Activated CD8-positive, alpha-beta memory T cell treated with anti-CD3 and anti-CD28 coated beads, Interleukin-2, amount 10 ng/mL, durations not matched to agents 7 days and 5 days (primary cell): ENCODE data around the gene FMNL2. TPM values are rescaled to one million over a fixed set of nuclear protein-coding genes. Genes with fewer than 3 reads are reported as not detected.

Experiments used
- ATAC-seq: fragments of 150-1000 bp; cut with Tn5 transposase; one replicate; pipeline ENCODE4 v1.10.0; 2021; ENCODE audit warnings: moderate library complexity
- CTCF ChIA-PET: fragments of 350-600 bp; sonication (Branson Sonifier 250); formaldehyde crosslinking; loops from one replicate; lab custom pipeline; 2021; ENCODE audit warnings: antibody characterized with exemption; lab: Charles Lee
- DNase-seq: peaks from one replicate; pipeline ENCODE4 v3.0.0-alpha.2; 2020
- H3K27ac Mint-ChIP-seq: one replicate; pipeline ENCODE4 v1.8.0; 2021; ENCODE audit warnings: mild to moderate bottlenecking, mixed read lengths
- H3K27me3 Mint-ChIP-seq: one replicate; pipeline ENCODE4 v1.8.0; 2021; ENCODE audit warnings: mixed read lengths
- H3K36me3 Mint-ChIP-seq: one replicate; pipeline ENCODE4 v1.8.0; 2021; ENCODE audit warnings: mild to moderate bottlenecking, mixed read lengths
- H3K4me1 Mint-ChIP-seq: one replicate; pipeline ENCODE4 v1.8.0; 2021; ENCODE audit warnings: mixed read lengths
- H3K4me3 Mint-ChIP-seq: one replicate; pipeline ENCODE4 v1.8.0; 2021; ENCODE audit warnings: mild to moderate bottlenecking, moderate library complexity, mixed read lengths
- H3K9me3 Mint-ChIP-seq: one replicate; pipeline ENCODE4 v1.8.0; 2022; ENCODE audit warnings: low read depth, mixed read lengths
- total RNA-seq, 2 experiments: library from RNA; stranded (reverse); gene quantifications; one replicate each; pipeline ENCODE4 v1.2.3, GENCODE V29; 2021

FMNL2 gene
- total RNA-seq, 2 experiments from 2014 or later: 0.26 to 0.56 TPM

GRCh38 chr2:152420363-152420762 is 85.4 kb downstream of the FMNL2 start:
- H3K27me3 Mint-ChIP-seq: peaks cover 23% of the 10 kb centered on the region
- CTCF ChIA-PET: no interaction called here

GRCh38 chr2:152420936-152421335 is 86.0 kb downstream of the FMNL2 start:
- CTCF ChIA-PET: no interaction called here
- ATAC-seq: no peak
- no peak overlapping the region for H3K27ac Mint-ChIP-seq
- H3K9me3 Mint-ChIP-seq: no peaks in the 10 kb centered on the region
- peaks cover 23% of the 10 kb centered on the region for H3K27me3 Mint-ChIP-seq
- H3K4me1 Mint-ChIP-seq: no peaks in the 10 kb centered on the region
- H3K36me3 Mint-ChIP-seq: no peaks in the 10 kb centered on the region
- DNase-seq: no peak
- H3K4me3 Mint-ChIP-seq: no peak overlapping the region

More at GRCh38 chr2:152420363-152420762, 85.4 kb downstream of the FMNL2 start:
- DNase-seq (no peak), ATAC-seq (no peak)
- H3K36me3 Mint-ChIP-seq: no peaks in the 10 kb centered on the region
- H3K4me1 Mint-ChIP-seq: no peaks in the 10 kb centered on the region
- no peaks in the 10 kb centered on the region for H3K9me3 Mint-ChIP-seq
- H3K27ac Mint-ChIP-seq: no peak overlapping the region
- no peak overlapping the region for H3K4me3 Mint-ChIP-seq

GRCh38 chr2:152421521-152422370 is 86.8 kb downstream of the FMNL2 start:
- no peak for ATAC-seq
- H3K27ac Mint-ChIP-seq: no peak overlapping the region
- no peak overlapping the region for H3K4me3 Mint-ChIP-seq
- H3K36me3 Mint-ChIP-seq: no peaks in the 10 kb centered on the region
- DNase-seq: no peak
- H3K4me1 Mint-ChIP-seq: no peaks in the 10 kb centered on the region
- no peaks in the 10 kb centered on the region for H3K9me3 Mint-ChIP-seq
- H3K27me3 Mint-ChIP-seq: peaks cover 23% of the 10 kb centered on the region
- CTCF ChIA-PET: no interaction called here

- H3K9me3 Mint-ChIP-seq: no peaks in the 10 kb centered on the region
- DNase-seq: no peak
- CTCF ChIA-PET: interaction anchor here (1.4 kb wide), 1 partner anchor 212 kb away, joined by 3 read pairs; no protein-coding TSS in a partner anchor
- H3K27me3 Mint-ChIP-seq: peaks cover 16% of the 10 kb centered on the region
- H3K4me1 Mint-ChIP-seq: no peaks in the 10 kb centered on the region
- no peak overlapping the region for H3K4me3 Mint-ChIP-seq
- ATAC-seq: no peak
- no peak overlapping the region for H3K27ac Mint-ChIP-seq
- H3K36me3 Mint-ChIP-seq: no peaks in the 10 kb centered on the region
Observed at GRCh38 chr2:152423684-152424083, 88.7 kb downstream of the FMNL2 start.

- Mint-ChIP-seq H3K27ac (no peak overlapping the region), H3K27me3 (peaks cover 5% of the 10 kb centered on the region), H3K4me1 (no peaks in the 10 kb centered on the region), H3K9me3 (no peaks in the 10 kb centered on the region), H3K36me3 (no peaks in the 10 kb centered on the region), H3K4me3 (no peak overlapping the region)
- CTCF ChIA-PET: no interaction called here
- no peak for DNase-seq
- ATAC-seq: no peak
Observed at GRCh38 chr2:152425765-152426727, 91.1 kb downstream of the FMNL2 start.

GRCh38 chr2:152426801-152427200 is 91.8 kb downstream of the FMNL2 start:
- no peak for DNase-seq
- Mint-ChIP-seq H3K4me1 (no peaks in the 10 kb centered on the region), H3K9me3 (no peaks in the 10 kb centered on the region), H3K27me3 (peaks cover 5% of the 10 kb centered on the region), H3K27ac (no peak overlapping the region), H3K4me3 (no peak overlapping the region), H3K36me3 (no peaks in the 10 kb centered on the region)
- ATAC-seq: no peak
- CTCF ChIA-PET: no interaction called here

GRCh38 chr2:152427902-152428301 is 92.9 kb downstream of the FMNL2 start:
- Mint-ChIP-seq H3K4me1 (no peaks in the 10 kb centered on the region), H3K9me3 (no peaks in the 10 kb centered on the region), H3K36me3 (no peaks in the 10 kb centered on the region), H3K27ac (no peak overlapping the region), H3K4me3 (no peak overlapping the region), H3K27me3 (peaks cover 12% of the 10 kb centered on the region)
- DNase-seq: no peak
- no peak for ATAC-seq
- CTCF ChIA-PET: no interaction called here

GRCh38 chr2:152428800-152429582 is 94.0 kb downstream of the FMNL2 start:
- DNase-seq: no peak
- H3K27ac Mint-ChIP-seq: no peak overlapping the region
- no peaks in the 10 kb centered on the region for H3K9me3 Mint-ChIP-seq
- no peak overlapping the region for H3K4me3 Mint-ChIP-seq
- CTCF ChIA-PET: interaction anchor here (0.7 kb wide), 1 partner anchor 348 kb away, joined by 4 read pairs; no protein-coding TSS in a partner anchor
- no peaks in the 10 kb centered on the region for H3K36me3 Mint-ChIP-seq
- H3K27me3 Mint-ChIP-seq: peaks cover 12% of the 10 kb centered on the region
- no peak for ATAC-seq
- no peaks in the 10 kb centered on the region for H3K4me1 Mint-ChIP-seq

- no peak overlapping the region for H3K4me3 Mint-ChIP-seq
- H3K9me3 Mint-ChIP-seq: no peaks in the 10 kb centered on the region
- DNase-seq: no peak
- peaks cover 12% of the 10 kb centered on the region for H3K27me3 Mint-ChIP-seq
- no peak for ATAC-seq
- CTCF ChIA-PET: no interaction called here
- H3K27ac Mint-ChIP-seq: no peak overlapping the region
- H3K36me3 Mint-ChIP-seq: no peaks in the 10 kb centered on the region
- H3K4me1 Mint-ChIP-seq: no peaks in the 10 kb centered on the region
Observed at GRCh38 chr2:152430876-152431275, 95.9 kb downstream of the FMNL2 start.

GRCh38 chr2:152431370-152432098 is 96.6 kb downstream of the FMNL2 start:
- no peak overlapping the region for H3K4me3 Mint-ChIP-seq
- peaks cover 12% of the 10 kb centered on the region for H3K27me3 Mint-ChIP-seq
- H3K36me3 Mint-ChIP-seq: no peaks in the 10 kb centered on the region
- H3K27ac Mint-ChIP-seq: no peak overlapping the region
- CTCF ChIA-PET: no interaction called here
- H3K9me3 Mint-ChIP-seq: no peaks in the 10 kb centered on the region
- no peak for DNase-seq
- no peaks in the 10 kb centered on the region for H3K4me1 Mint-ChIP-seq
- ATAC-seq: no peak

GRCh38 chr2:152432206-152432653 is 97.3 kb downstream of the FMNL2 start:
- Mint-ChIP-seq H3K27me3 (peaks cover 15% of the 10 kb centered on the region), H3K9me3 (no peaks in the 10 kb centered on the region), H3K27ac (no peak overlapping the region), H3K4me3 (no peak overlapping the region), H3K36me3 (no peaks in the 10 kb centered on the region), H3K4me1 (no peaks in the 10 kb centered on the region)
- ATAC-seq: no peak
- CTCF ChIA-PET: no interaction called here
- DNase-seq: no peak

- no peak for ATAC-seq
- no peaks in the 10 kb centered on the region for H3K36me3 Mint-ChIP-seq
- CTCF ChIA-PET: no interaction called here
- no peak overlapping the region for H3K4me3 Mint-ChIP-seq
- H3K27me3 Mint-ChIP-seq: peaks cover 17% of the 10 kb centered on the region
- no peak overlapping the region for H3K27ac Mint-ChIP-seq
- DNase-seq: no peak
- H3K4me1 Mint-ChIP-seq: no peaks in the 10 kb centered on the region
- H3K9me3 Mint-ChIP-seq: no peaks in the 10 kb centered on the region
Observed at GRCh38 chr2:152432765-152433164, 97.8 kb downstream of the FMNL2 start.
